Stimulated activated CD4-positive, alpha-beta T cell treated with anti-CD3 and anti-CD28 coated beads, Interleukin-2, amount 100 ng/mL, for 24 hours (primary cell): ENCODE data around the gene B3GNT7.
A peak's percentile ranks its signal among the peaks of the same experiment; 100 is the strongest.
"Not testable (repeated sequence)": the region's sequence is repeated elsewhere in the genome, so short reads cannot be mapped to it uniquely, and the experiment has no call there.

ENCODE experiments used
- DNase-seq, 2 donors: peaks; one replicate each; pipeline ENCODE4 v3.0.0-alpha.2; 2020

B3GNT7 gene

DNA sequence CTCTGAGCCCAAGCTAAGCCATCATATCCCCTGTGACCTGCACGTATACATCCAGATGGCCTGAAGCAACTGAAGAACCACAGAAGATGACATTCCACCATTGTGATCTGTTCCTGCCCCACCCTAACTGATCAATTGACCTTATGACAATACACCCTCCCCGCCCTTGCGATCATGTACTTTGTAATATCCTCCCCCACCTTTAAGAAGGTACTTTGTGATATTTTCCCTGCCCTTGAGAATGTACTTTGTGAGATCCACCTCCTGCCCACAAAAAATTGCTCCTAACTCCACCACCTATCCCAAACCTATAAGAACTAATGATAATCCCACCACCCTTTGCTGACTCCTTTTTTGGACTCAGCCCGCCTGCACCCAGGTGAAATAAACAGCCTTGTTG lies 34.9 kb downstream of the B3GNT7 start:
- DNase-seq = not testable (repeated sequence)

DNA sequence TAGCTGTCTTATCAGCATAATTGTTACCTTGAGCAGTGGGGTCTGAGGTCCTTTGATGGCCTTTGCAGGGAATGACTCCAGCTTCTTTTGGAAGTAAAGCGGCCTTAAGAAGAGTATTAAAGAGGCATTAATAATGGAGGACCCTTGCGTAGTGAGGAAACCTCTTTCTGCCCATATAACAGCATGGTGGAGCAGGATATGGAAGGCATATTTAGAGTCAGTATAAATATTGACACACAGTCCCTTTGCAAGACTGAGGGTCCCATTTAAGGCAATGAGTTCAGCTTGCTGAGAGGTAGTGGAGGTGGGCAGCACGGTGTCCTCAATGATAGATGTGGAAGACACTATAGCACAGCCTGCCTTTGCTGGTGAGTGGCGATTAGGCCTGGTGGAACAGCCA lies 36.1 kb downstream of the B3GNT7 start:
- no peak for DNase-seq

- no peak for DNase-seq
Measured at GRCh38 chr2:231433990-231434389, 38.5 kb downstream of the B3GNT7 start.

- DNase-seq = no peak
Measured at GRCh38 chr2:231436957-231437356, 41.4 kb downstream of the B3GNT7 start.

DNA sequence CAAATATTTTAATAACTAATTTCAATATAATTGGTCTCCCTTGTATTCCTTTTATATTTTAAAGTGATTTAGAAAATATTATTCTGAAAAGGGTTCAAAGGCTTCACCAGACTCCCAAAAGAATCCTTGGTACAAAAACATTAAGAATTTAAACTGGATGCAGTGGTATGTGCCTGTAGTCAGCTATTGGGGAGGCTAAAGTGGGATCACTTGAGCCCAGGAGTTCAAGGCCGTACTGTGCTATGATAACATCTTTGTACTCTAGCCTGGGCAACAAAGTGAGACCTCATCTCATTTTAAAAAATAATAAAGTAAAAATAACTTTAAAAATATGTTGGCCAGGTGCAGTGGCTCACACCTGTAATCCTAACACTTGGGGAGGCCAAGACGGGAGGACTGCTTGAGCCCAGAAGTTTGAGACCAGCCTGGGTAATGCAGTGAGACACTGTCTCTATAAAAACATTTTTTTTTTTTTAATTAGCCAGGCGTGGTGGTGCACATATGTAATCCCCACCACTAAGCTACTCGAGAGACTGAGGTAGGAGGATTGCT lies 54.1 kb downstream of the B3GNT7 start:
- DNase-seq = no peak

DNA sequence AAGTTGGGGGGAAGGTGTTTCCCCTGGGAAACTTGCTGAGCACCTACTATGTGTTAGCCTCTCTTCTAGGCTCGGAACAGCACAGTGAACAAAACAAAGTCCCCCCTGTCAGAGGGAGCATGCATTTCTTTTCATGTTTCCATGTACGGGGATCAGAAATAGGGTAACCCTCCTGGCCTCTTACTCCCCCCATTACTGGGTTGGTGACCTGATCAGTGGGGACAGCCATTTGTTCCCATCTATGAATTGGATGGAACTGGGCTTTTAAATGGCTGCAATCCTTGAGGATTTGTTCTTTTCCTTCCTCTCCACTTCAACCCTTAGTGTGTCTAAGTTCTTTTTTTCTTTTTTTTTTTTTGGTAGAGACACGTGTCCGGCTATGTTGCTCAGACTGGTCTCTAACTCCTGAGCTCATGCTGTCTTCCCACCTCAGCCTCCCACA lies 55.1 kb downstream of the B3GNT7 start:
- peak in 1 of 2 donors; percentile 10 for DNase-seq
